HG02840 (cell line): ENCODE measurements around the gene SLF2.

ENCODE experiments used
- ATAC-seq: cut with Tn5 transposase; IDR thresholded peaks from one replicate; pipeline ENCODE4 v1.9.1; 2021; ENCODE audit warnings: mild to moderate bottlenecking, moderate library complexity, moderate number of reproducible peaks; ENCODE audit not compliant: unreplicated experiment, low FRiP score

The SLF2 gene

DNA sequence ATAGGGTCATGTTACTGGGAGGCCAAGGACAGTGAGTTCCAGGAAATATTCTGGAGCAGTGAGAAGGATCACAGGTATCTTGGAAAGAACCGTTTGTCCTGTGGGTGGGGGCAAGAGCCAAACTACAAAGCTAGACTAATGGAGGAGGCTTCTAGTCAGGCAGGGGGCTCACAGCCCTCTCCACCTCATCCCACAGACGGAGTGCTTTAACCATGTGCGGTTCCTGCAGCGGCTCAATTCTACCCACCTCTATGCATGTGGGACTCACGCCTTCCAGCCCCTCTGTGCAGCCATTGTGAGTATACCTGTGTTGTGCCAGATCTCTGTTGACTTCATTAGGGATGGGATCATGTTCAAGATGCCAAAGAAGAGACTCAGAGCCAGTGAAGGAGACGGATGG, 64.7 kb downstream of the SLF2 start:
- ATAC-seq: no peak

DNA sequence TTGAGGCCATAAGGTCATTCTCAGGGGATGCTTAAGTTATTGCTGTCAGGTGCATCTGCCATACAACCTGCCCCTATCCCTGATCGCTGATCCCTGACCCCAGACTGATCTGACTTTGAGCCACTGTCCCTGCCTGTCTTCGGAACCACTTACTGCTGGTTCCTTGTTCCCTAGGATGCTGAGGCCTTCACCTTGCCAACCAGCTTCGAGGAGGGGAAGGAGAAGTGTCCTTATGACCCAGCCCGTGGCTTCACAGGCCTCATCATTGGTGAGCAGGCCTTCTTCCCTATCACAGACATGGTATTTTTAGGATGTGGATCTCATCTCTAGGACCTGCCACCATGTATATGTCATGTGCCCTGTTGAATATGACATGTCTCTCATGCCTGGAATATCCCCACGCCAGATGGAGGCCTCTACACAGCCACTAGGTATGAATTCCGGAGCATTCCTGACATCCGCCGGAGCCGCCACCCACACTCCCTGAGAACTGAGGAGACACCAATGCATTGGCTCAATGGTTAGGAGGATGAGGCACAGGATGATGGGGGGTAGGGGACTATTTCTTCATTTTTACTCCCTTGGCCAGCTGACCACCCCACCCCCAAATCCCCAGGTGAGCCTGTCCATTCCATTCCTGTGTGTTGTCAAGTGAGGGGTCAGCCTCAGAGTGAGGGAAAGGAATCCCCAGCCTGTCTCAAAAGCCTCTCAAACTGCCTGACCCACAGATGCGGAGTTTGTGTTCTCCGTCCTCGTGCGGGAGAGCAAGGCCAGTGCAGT, 65.5 kb downstream of the SLF2 start:
- no peak for ATAC-seq

DNA sequence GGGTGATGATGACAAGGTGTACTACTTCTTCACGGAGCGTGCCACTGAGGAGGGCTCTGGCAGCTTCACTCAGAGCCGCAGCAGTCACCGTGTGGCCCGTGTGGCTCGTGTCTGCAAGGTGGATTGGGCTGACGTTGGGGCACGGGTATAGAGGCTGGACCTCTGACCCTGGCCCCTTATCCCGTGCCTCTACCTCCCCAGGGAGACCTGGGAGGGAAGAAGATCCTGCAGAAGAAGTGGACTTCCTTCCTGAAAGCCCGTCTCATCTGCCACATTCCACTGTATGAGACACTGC, 66.1 kb downstream of the SLF2 start:
- no peak for ATAC-seq

DNA sequence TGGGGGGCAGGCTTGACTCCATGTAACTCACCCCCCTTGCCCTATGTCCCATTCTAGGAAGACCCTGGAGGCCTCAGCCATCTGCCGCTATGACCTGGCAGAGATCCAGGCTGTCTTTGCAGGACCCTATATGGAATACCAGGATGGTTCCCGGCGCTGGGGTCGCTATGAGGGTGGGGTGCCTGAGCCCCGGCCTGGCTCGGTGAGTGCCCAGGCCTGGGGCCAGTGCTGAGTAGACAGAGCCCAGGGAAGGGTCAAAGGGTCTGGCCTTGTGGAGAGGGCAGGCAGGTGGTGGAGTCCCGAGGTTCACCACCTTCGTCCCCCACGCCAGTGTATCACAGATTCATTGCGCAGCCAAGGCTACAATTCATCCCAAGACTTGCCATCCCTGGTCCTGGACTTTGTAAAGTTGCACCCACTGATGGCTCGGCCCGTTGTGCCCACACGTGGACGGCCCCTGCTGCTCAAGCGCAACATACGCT, 67.1 kb downstream of the SLF2 start:
- ATAC-seq: no peak

DNA sequence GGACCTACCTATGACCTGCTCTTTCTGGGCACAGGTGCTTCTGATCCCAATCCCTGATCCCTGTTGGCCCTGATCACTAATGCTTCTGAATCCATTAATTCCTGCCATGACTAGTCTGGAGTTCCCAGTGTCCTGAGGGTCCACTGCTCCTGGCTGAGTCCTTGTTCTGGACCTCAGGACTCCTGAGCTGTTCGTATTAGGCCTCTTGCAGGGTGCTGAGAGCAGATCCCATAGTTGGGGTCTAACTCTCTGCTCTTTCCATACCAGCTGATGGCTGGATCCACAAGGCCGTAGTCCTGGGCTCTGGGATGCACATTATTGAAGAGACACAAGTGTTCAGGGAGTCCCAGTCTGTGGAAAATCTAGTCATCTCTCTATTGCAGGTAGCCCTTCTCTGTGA, 67.5 kb downstream of the SLF2 start:
- no peak for ATAC-seq

DNA sequence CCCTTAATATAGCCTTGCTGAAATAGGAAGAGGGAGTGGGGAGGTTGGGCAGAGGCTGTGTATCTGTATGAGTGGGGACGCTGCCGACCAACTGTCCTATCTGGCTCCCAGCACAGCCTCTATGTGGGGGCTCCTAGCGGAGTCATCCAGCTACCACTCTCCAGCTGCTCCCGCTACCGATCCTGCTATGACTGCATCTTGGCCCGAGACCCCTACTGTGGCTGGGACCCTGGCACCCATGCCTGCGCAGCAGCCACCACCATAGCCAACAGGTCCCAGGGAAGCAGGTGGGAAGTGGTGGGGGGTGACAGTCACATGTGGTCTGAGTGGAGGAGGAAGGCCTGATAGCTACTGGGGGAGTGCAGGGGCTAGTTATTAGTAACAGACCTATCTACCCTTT, 67.9 kb downstream of the SLF2 start:
- ATAC-seq: no peak

DNA sequence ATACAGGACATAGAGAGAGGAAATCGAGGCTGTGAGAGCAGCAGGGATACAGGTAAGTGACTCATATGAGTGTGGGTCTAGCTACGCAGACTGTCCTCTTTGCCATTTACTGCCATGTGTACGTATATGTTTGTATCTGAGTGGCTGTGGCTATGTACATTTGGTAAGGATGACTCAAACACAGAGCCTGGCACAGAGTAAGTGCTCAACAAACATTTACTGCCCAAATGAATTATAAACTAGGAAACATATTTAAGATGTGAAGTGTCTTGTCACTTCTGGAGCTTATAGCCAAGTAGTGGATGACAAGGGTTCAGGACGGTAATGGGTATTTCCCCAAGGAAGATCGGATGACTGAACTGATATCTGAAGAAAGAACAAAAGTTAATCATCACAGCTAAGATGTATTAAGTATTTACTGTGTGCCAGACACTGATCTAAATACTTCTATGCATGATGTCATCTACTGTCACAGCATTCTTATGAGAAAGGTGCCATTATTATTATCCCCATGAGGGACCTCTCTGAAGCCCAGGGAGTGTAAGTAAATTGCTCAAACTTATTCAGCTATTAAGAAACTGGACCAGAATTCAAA, 68.5 kb downstream of the SLF2 start:
- no peak for ATAC-seq

DNA sequence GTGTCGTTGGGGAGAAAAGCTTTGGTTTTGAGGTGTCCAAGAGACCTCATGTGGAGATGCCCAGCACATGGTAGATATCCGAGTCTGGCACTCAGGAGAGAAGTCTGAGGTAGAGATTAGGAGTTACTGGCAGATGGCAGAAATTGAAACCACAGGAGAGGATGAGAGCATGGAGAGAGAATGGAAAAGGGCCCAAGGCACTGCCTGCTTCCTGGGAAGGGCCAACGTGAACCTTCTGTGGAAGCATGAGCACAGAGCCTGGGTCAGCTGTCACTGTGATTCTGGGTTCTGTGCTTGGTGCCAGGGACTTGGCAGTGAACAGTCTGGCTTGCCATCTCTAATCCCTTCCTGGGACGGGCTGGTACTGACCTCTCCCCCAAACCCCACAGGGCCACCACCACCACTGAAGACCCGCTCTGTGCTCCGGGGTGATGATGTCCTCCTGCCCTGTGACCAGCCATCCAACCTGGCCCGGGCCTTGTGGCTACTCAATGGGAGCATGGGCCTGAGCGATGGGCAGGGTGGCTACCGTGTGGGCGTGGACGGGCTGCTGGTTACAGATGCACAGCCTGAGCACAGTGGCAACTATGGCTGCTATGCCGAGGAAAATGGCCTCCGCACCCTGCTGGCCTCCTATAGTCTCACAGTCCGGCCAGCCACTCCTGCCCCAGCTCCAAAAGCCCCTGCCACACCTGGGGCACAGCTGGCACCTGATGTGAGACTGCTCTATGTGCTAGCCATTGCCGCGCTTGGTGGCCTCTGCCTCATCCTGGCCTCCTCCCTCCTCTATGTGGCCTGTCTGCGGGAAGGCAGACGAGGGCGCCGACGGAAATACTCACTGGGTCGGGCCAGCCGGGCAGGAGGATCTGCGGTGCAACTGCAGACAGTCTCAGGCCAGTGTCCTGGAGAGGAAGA, 70.4 kb downstream of the SLF2 start:
- no peak for ATAC-seq

DNA sequence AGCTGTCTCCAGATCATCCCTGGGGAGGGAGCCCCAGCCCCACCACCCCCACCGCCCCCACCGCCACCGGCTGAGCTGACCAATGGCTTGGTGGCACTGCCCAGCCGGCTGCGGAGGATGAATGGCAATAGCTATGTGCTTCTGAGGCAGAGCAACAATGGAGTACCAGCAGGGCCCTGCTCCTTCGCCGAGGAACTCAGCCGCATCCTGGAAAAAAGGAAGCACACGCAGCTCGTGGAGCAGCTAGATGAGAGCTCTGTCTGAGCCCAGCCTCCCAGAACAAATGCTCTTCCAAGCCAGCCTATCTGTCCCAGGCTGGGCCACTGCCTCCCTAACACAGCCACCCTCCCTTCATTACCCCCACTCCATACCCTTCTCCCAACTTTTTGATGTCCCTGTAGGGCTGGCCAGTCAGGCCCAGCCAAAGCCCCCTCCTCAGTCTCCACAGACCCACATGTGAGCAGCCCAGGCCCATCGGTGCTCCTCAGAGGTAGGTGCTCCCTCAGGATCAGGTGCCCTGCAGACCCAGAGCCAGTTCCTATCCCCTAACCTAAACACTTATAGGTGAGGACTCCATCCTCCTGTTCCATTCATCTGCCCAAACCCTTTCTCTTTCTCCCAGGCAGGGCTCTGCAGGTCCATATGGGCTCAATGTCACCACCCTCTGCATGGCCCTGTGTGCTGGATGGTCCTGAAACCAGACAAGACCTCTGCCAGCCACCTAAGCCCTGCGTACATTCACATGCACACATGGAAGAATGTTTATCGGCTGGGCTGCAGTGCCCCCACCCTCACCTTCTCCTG, 71.3 kb downstream of the SLF2 start:
- ATAC-seq: no peak

DNA sequence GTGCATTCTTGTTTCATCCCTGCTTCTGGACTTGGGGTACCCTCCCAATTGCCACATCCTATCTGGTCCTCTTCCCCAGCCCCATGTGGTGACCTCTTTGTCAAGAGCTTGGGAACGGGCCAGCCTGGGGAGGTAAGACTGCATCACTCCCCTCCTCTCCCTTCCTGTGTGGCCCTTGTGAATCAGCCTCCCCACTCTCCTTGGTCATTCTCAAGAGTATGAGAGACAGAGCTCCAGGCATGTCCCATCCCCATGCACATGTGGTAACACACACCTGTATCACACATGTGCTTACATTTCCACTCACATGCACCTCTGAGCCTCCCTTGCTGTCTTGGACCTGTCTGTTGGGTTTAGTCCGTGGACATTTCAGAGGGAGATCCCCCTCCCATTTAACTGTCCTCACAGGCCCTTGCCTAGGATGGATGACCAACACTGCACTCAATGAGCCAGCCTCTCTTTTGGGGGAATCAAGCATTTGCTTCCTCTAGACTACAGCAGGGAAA, 72.0 kb downstream of the SLF2 start:
- ATAC-seq: no peak

DNA sequence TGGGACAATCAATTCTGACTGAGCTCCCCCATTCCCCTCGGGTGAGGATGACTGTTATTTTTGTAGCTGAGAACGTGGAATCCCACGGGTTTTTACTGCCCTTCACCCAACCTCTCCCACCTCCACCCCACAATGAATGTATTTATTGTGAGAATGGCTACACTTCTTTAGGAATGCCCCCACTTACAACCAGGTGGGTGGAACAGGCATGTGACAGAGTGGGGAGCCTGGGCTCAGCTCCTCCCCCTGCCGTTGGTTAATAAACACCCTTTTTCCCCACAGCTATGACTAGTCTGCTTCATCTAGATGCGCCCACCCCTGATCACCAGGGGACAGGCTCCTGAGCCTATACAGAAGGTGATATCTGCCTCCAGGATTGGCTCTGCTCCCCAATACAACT, 72.6 kb downstream of the SLF2 start:
- no peak for ATAC-seq

DNA sequence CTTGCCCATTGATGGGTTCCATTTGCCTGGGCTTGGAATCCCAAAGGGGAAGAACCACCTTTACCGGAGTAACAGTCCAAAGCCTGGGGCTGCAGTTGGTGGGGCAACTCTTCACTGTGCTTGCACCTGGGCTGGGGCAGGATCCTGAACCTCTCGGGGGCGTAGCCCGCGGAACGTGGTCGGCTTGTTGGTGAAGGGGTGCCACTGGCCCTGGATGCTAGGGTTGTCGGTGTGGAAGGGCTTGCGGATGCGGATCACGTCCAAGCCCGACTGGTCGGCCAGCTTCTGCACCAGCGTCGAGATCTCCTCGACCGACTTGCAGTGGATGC, 73.8 kb downstream of the SLF2 start:
- no peak for ATAC-seq

DNA sequence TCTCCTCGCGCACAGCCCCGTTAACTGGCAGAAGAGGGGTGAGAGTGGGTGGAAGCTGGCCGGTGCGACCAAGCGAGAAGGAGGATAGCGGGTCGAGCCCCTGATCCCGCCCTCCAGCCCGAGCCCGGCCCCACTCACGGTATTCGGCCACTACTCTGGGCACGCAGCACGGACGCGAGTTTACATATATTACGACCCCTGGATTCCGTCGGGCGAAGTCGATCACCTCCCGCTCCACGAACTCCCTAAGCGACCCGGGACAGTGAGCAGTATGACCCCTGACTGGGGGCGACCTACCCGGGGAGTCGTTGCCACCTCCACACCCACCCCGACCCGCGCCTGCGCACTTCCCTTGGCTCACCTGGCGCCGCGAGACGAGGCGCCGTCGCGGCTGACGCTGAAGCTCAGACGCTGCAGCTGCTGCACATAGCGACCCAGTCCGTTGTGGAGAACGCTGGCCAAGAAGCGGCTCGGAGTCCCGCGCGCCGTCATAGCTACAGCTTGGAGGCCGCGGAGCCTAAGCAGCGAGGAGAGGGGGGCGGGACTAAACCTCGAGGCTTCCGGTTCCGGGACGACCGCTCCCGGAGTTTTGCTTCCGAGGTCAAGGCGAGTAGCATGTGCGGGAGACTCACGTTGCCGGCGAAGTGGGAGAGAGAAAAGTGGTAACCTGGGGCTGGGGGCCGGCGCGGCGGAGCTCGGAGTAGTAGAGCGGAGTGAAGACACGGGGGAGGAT, 74.4 kb downstream of the SLF2 start, which contains the start of the genes MRPL43 and TWNK:
TSS of gene MRPL43 (minus strand) at position 546 of the 733 bp plus-strand sequence. CDS start at position 492, 54 bp downstream.
TSS of gene TWNK (plus strand) at position 592 of the 733 bp plus-strand sequence. CDS start 668 bp downstream, outside the sequence.
- ATAC-seq: peak; percentile 74

DNA sequence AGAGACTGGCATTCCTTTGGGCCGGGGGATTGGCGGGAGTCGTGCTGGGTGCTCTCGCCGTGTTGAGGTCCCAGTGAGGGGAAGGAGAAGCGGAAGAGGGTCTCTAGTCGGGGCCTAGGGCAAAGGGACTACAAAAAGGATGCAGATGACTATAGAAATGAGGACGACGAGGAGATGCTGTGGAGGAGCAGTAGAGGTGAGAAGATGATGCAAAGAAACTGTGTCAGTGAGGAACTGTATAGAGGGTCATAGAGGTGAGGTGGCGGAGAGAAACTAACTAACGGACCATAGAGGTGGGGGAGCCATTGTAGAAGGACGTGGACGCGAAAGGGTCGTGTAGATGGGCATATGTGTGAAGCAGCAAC, 74.9 kb downstream of the SLF2 start:
- peak; percentile 10 for ATAC-seq

DNA sequence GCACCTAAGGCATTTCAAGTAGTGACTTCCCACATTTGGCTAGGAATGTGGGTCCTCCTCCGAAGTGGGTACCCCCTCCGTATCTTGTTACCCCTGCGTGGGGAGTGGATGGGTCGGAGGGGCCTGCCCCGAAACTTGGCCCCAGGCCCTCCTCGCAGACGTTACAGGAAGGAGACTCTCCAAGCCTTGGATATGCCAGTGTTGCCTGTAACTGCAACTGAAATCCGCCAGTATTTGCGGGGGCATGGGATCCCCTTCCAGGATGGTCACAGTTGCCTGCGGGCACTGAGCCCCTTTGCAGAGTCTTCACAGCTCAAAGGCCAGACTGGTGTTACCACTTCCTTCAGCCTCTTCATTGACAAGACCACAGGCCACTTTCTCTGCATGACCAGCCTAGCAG, 75.4 kb downstream of the SLF2 start:
- ATAC-seq: no peak

DNA sequence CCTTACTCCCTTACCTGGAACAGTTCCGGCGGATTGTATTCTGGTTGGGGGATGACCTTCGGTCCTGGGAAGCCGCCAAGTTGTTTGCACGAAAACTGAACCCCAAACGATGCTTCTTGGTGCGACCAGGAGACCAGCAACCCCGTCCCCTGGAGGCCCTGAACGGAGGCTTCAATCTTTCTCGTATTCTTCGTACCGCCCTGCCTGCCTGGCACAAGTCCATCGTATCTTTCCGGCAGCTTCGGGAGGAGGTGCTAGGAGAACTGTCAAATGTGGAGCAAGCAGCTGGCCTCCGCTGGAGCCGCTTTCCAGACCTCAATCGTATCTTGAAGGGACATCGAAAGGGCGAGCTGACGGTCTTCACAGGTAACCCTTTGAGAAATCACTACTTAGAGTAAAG, 76.3 kb downstream of the SLF2 start:
- ATAC-seq: no peak

DNA sequence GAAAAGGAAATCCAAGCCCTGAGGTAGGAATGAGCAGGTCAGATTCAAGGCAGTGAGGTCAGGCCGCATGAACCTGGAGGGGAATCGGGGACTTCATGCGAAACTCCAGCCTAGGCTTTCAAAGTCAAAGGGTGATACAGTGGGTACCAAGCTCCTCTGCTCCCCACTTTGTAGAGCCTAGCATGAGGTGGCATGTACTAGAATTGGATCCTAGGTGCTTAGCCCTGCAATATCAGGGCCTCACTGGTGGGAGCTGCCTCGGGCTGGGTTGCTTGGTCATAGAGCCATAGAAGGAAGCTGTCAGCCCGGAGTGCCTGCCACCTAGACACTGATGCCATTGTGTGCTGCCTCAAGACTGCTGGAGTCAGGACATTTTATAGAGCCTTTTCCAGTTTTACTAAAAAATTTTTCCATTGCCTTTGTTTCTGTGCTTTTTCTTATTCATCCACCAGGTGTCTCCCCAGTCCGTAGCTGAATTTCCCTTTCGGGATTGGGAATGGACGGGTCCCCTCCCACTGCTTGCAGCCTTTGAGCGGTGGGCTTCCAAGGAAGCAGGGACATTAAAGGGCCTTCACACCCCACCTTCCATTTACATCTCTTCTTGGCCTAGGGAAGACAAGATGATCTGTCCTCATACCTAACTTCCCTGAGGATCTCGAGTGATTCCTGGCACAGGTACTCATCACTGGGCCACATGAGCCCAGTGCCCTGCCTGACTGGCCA, 81.4 kb downstream of the SLF2 start:
- ATAC-seq: no peak

DNA sequence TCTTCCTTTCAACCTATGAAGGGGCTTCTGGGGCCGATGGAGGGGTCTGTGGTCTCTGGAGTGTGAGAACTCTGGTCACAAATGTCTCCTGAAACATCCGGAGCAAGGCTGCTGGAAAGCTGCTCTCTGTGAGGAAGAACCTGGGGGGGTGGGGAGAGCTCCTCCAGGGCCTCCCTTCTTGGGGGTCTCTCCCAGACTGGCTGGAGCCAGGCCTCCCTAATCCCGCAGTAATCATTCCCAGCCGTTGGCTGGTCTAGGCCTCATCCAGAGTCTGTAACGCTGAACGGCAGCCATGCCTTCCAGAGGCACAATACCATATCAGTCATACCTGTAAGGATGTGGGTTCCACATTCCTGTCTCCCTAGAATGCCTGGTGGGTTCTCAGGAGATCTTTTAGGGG, 82.4 kb downstream of the SLF2 start:
- no peak for ATAC-seq
